GM21786 (cell line): ENCODE data around the gene MFSD11.
"Not testable (repeated sequence)": the region's sequence is repeated elsewhere in the genome, so short reads cannot be mapped to it uniquely, and the experiment has no call there.

Source experiments
- ATAC-seq: cut with Tn5 transposase; IDR thresholded peaks from one replicate; pipeline ENCODE4 v1.9.1; 2021; ENCODE audit not compliant: unreplicated experiment

The MFSD11 gene

GRCh38 chr17:76707985-76708807 lies 29.7 kb upstream of the MFSD11 start:
- ATAC-seq: no peak

DNA sequence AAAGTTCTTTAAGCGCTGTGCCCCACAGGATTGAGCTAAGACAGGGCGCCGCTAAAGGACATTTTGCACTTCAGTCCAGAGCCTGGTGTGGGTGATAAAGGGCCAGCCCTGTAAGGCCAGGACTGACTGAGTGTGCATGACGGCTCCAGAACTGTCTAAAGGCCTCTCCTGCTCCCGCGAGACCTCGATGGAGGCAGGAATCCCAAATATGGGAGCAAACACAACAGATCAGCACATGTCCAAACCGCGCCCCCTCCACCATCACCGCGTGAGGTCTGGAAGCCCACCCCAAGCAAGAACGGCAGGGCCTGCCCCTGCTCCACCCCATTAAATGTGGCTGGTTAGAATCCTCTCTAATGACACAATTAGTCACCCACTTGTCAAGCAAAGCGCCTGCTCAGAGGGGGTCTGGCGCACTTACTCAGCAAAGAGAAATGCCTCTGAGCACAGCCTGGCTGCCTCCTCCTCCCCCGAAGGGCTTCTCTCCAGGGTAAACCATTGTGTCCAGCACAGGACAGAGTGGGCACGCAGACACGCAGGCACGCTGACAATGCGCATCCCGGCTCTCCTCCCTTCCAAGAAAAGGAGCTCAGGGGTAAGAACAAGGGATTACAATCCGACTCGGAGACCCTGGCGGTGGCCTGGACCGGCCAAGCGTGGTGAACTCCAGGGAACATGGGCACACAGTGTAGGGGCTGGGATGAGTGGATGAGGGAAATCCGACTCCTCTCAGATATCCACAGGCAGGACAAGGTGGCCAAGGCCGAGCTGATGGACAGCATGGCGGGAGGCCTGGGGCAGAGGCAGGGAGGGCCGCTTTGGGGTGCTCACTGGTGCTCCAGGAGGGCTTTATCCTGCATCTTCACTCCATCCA lies 28.6 kb upstream of the MFSD11 start:
- no peak for ATAC-seq

DNA sequence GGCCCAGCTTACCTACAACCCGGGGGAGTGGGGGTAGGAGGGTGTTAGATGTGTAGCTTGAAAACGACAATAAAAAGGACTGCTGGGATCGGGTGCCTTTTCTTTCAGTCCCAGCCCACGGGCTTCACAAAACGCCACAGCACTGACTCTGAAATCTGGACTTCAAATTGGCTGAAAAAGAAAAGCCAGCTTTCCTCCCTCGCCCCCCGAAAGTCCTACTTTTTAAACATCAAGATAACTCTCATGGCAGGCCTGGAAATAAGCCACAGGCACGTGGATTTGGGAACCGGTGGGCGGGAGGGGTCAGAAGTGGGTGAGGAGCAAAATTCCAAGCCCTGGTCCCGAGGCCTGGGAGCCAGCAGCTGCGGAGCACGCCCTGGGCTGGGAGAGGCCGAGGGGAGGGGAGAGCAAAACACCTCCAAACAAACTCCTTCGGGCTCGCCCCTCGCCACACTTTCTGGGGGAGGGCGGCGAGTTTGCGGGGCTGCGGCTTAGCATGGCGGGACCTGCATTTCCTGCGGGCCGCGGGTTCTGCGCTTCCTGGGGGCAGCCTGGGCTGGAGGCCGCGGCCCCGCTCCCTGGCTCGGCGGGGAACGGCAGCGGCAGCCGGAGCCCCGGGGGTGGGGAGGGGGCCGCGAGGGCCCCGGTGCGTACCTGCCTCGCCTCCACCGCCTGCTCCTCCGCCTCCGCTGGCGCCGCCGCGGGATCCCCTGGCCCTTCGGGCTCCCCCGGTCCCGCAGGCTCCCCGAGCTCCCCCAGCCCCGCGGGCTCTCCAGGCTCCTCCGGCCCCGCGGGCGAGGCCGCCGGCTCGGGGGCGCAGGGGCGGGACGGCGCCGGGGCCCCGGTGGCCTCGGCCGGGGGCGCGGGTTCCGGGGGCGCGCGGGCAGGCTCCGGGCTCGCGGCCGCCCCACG lies 27.7 kb upstream of the MFSD11 start:
- not testable (repeated sequence) for ATAC-seq

DNA sequence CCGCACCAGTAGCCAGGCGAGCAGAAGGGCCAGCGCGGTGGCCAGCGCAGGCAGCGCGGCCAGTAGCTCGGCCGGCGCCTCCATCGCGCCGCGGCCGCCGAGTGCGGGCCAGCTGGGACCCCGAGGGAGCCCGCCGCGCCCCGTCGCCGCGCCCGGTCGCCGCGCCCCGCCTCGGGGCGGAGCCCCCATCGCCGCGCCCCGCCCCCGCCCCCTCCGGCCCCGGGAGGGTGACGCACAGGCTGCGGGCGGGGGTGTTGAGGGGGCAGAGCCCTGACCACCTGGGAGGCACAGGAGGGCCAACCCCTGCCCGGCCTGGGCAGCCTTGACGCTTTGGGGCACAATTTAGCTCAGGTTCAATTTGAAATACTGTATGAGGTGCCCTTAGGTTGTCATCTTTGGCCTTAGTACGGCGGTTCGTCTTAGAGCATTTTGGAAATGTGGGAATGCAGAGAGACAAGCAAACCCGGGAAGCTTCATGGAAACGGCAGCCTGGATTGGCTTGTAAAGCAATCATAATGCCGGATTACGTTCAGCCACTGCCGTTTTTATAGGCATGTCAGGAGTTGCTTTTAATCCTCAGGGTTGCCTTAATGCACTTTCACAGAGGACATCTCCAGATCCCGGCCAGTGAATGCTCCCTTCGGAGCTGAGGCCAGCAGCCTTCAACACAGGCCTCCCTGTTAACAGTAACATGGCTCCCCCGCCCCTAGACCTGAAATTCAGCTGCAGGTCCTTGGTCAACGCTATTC lies 26.9 kb upstream of the MFSD11 start, which contains the start of gene MXRA7:
MXRA7 (minus strand) TSS at position 103 of the 749 bp plus-strand sequence; CDS start at position 84, 19 bp downstream.
- no peak for ATAC-seq

- not testable (repeated sequence) for ATAC-seq
Observed at GRCh38 chr17:76712321-76712720, 25.6 kb upstream of the MFSD11 start.

- ATAC-seq: no peak
Observed at GRCh38 chr17:76713765-76714164, 24.2 kb upstream of the MFSD11 start.

- ATAC-seq: no peak
Observed at GRCh38 chr17:76714336-76714735, 23.6 kb upstream of the MFSD11 start.

DNA sequence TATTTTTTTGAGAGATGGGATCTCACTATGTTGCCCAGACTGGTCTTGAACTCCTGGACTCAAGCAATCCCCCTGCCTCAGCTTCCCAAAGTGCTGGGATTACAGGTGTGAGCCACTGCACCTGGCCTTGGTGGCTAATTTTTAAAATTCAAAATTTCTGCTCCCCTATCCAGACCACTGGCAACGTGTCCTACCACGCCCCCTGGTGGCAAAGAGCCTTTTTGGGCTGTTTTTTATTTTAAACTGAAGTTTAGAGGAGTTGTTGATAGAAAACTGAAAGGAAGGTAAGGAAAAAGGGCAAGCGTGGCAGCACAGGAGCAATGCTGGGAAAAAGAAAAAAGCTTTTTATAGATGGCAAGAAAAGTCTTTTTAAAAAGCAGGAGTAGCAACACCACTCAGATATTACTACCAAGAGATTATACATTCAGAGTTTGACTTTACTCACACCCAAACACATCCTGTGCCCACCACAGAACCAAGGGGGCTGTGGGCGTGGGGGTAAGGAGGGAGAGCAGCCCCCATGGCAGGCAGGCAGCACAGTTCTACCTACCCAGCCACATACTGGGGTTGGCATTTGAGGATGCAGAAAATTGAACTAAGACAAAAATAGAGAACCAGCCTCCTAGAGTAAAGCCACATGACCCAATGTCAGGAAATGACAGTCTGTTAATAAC lies 23.0 kb upstream of the MFSD11 start:
- no peak for ATAC-seq

GRCh38 chr17:76715496-76715830 lies 22.5 kb upstream of the MFSD11 start:
- ATAC-seq: no peak

DNA sequence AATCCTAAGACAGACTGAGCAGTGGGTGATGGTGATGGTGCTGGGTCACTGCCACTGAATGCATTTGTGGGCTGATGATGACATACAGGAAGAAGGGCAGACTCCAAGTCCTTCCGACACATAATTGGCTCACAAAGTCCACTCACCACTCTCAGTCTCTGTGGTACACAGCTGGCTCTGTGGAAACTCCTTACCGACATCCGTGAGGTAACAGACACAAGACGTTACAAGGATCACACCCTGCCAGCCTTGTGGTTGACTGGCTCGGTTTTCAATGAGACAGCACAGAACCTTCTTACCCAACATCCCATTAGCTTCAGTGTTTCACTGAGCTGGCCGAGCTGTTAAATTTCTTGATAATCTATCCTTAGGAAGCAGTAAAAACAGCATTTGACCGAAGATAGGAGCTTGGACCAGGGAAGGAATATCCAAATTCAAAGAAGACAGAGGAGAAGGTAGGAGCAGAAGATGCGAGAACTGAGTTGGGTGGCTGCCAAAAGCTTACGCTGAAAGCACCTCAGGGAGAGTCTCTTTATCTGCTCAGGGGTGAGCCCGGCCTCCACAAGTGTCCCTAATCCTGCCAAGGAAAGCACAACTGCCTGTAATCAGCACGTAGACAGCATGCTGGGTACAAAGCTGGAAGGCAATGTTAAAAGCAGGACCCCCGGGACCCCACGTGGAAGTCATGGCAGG lies 21.6 kb upstream of the MFSD11 start:
- no peak for ATAC-seq

DNA sequence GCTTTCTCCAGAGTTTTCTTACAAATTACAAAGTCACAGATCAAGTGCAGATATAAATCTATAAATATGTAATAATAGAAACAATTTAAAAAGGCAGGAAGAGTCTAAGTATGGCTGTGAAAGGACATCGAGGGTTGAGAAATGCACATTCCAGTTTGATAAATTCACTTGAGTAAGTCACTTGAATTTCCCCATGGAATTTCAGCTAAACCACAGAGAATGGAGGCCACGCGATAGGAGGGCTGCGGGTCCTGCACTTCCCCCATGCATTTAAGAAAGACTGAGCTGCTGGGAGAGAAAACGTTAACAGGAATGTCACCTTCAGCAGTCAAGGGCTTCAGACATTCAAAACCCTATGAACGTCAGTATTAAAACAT lies 21.1 kb upstream of the MFSD11 start:
- no peak for ATAC-seq

DNA sequence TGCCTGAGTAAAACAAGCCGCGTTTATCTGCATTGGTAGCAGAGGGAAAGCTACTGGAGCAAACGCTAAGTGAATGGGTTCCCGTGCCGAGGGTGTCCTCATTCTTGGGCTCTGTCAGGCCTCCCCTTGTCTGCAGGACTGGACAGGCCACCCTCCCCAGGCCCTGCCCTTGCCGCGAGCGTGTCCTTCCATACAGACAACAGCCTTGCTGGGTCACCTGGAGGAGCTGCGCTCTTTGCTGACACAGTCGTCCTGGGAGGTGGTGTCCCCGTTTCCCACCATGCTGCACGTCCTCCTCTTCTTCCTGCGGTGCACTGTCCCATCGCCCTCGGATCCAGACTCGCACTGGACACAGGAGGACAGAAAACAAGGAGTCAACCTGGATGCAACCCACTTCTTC lies 19.4 kb upstream of the MFSD11 start:
- ATAC-seq: no peak

DNA sequence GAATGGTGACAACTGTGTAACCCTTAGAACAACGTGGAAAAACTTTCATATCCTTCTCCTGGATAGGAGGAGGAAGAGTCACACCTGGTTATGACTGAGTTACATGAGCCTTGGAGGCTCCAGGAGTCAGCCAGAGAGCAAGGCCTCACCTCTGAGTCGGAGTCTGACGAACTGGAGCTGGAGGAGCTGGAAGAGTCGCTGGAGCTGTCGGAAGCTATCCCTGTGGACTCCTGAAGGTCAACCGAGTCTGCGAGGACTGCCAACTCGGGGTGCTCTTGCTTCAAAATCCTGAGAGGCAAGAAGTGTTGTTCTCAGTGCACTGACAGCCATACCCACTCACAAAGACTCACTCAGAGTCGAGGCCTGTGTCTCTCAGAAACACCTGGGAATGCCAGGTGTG lies 17.7 kb upstream of the MFSD11 start:
- ATAC-seq: no peak

GRCh38 chr17:76720941-76721340 lies 17.0 kb upstream of the MFSD11 start:
- ATAC-seq: no peak

DNA sequence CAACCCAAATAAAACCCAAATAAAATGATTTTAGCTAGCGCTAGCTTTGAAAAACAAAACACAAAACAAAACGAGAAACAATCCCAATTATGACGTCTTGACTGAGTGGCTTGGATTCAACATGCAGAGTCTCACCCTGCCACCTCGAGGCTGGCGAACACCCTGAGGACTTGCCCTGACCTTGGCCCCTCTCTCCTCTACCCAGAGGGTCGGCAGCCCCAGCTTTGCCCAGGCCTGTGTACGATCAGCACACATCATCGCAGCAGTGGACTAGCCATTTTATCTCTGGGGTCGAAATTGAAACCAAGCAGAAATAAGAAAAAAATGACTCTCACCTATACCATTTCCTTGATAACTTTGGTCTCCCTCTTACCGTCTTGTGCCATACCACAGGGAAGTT lies 16.5 kb upstream of the MFSD11 start:
- ATAC-seq: no peak

DNA sequence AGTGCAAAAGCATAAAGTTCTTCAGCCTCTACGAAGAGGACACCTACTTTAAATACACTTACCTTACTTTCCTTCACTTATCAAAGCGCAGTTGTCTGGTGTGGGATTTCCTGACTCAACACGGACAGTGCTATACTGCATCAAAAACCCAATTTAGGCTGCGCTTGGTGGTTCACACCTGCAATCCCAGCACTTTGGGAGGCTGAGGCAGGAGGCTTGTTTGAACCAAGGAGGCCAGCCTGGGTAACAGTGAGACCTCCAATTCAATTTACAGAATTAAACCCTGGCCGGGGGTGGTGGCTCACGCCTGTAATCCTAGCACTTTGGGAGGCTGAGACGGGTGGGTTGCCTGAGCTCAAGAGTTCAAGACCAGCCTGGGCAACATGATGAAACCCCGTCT lies 15.6 kb upstream of the MFSD11 start:
- no peak for ATAC-seq

DNA sequence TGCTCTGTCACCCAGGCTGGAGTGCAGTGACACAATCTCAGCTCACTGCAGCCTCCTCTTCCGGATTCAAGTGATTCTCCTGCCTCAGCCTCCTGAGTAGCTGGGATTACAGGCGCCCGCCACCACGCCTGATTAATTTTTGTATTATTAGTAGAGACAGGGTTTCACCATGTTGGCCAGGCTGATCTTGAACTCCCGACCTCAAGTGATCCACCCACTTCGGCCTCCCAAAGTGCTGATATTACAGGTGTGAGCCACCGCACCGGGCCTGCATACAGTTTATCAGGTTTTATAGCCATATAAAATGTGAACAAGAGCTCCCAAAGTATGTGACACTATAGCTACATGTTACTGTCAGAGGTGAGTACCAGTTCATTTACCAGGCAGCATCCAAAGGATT lies 14.9 kb upstream of the MFSD11 start:
- ATAC-seq: not testable (repeated sequence)

DNA sequence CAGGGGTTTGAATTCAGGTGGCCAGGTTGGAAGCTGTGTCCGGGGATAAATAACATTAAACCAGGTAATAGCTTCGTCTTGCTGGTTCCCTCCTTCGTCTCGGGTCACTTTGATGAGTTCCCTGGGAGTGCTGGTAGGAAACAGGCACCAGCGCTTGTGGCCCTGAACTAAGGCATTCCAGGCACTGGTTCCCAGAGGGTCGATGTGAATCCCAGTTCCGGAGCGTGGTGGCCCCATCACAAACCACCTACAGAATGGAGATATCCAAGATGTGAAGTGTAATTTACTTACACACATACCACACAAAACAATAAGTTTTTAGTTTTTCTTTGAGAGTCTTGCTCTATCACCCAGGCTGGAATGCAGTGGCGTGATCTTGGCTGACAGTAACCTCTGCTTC lies 14.1 kb upstream of the MFSD11 start:
- ATAC-seq: no peak

DNA sequence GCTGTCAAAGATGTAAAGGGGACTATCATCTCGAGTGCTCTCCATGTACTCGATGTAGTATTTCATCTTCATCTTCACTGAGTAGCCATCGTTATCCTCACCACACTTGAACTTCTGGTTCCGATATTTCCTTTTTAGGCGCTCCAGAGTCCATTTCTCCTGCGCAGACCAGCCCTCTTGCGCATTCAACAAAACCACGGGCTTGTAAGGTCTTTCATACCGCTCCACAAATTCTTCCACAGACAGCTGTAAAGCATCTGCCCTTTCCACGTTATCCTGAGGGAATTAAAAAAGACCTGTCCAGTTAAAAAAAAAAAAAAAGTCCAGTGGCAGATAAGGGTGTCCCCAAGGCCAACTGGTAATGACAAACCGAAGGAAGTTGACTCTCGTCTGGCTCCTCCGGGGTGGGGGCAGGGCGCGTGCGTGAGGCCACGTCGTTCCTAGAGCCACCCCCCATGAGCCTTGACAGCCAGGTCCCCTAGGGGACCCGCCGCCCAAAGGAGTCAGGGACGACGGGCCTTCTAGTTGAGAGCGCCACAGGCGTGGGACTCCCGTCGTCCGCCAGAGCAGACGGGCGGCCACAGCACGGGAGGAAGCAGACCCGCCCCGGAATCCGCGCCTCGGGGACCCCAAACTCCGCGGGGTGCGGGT lies 12.2 kb upstream of the MFSD11 start:
- ATAC-seq: peak; percentile 18
